Loucy (cell line): Measurements from ENCODE around the gene FAT4.

ENCODE experiments used
- H2AFZ ChIP-seq: fragments of 200-600 bp; sonication (generic); 2 replicates; pipeline ENCODE4 v1.6.0; 2016; ENCODE audit warnings: antibody characterized with exemption, mild to moderate bottlenecking, low read length, moderate library complexity
- H3F3A ChIP-seq: fragments of 200-600 bp; 2 replicates; pipeline ENCODE4 v1.6.0; 2016; ENCODE audit warnings: antibody characterized with exemption, low read depth, mild to moderate bottlenecking
- H3K27me3 ChIP-seq: fragments of 200-600 bp; sonication (generic); 2 replicates; pipeline ENCODE4 v1.6.1; 2014; ENCODE audit warnings: low read length, mild to moderate bottlenecking; ENCODE audit not compliant: insufficient read depth, poor library complexity, severe bottlenecking
- H3K36me3 ChIP-seq: fragments of 200-600 bp; sonication (generic); 2 replicates; pipeline ENCODE4 v1.6.1; 2016; ENCODE audit warnings: low read length; ENCODE audit not compliant: insufficient read depth
- H3K4me1 ChIP-seq: fragments of 200-600 bp; sonication (generic); 2 replicates; pipeline ENCODE4 v1.5.1; 2014; ENCODE audit warnings: low read length, mild to moderate bottlenecking; ENCODE audit not compliant: insufficient read depth, poor library complexity, severe bottlenecking
- H3K4me2 ChIP-seq: fragments of 200-600 bp; sonication (generic); 2 replicates; pipeline ENCODE4 v1.6.0; 2014; ENCODE audit warnings: antibody characterized with exemption, low read length, low read depth, mild to moderate bottlenecking; ENCODE audit not compliant: poor library complexity, severe bottlenecking
- H3K4me3 ChIP-seq: fragments of 200-600 bp; sonication (generic); 2 replicates; pipeline ENCODE4 v1.5.1; 2014; ENCODE audit warnings: low read length, mild to moderate bottlenecking, mixed read lengths; ENCODE audit not compliant: poor library complexity, severe bottlenecking
- H3K79me2 ChIP-seq: fragments of 200-600 bp; sonication (generic); 2 replicates; pipeline ENCODE4 v1.6.1; 2014; ENCODE audit warnings: low read length; ENCODE audit not compliant: insufficient read depth
- H3K9ac ChIP-seq: fragments of 200-600 bp; sonication (generic); 2 replicates; pipeline ENCODE4 v1.6.0; 2014; ENCODE audit warnings: mild to moderate bottlenecking, low read depth, low read length, moderate library complexity; ENCODE audit not compliant: poor library complexity, severe bottlenecking
- H3K9me2 ChIP-seq: fragments of 200-600 bp; sonication (generic); replicated peaks from 2 replicates; pipeline ENCODE4 v1.6.1; 2016; ENCODE audit warnings: low read depth, low read length, mixed read lengths
- H3K9me3 ChIP-seq: fragments of 200-600 bp; sonication (generic); 2 replicates; pipeline ENCODE4 v1.6.1; 2014; ENCODE audit warnings: mild to moderate bottlenecking, antibody characterized with exemption, low read length, low read depth; ENCODE audit not compliant: insufficient read depth
- H4K20me1 ChIP-seq: fragments of 200-600 bp; sonication (generic); 2 replicates; pipeline ENCODE4 v1.6.0; 2014; ENCODE audit warnings: antibody characterized with exemption, low read length, mild to moderate bottlenecking; ENCODE audit not compliant: insufficient read depth, poor library complexity, severe bottlenecking
- EZH2phosphoT487 ChIP-seq: fragments of 200-600 bp; IDR thresholded peaks from 2 replicates; pipeline ENCODE4 v1.6.1; 2018; ENCODE audit warnings: antibody characterized with exemption, mild to moderate bottlenecking, moderate library complexity, borderline replicate concordance
- TF ChIP-seq, protein P1 (sequence below): fragments of 200-600 bp; sonication (generic); conservative IDR thresholded peaks from 2 replicates; pipeline ENCODE4 v1.5.1; 2014; ENCODE audit warnings: mild to moderate bottlenecking, antibody characterized with exemption, low read length

The FAT4 gene

DNA sequence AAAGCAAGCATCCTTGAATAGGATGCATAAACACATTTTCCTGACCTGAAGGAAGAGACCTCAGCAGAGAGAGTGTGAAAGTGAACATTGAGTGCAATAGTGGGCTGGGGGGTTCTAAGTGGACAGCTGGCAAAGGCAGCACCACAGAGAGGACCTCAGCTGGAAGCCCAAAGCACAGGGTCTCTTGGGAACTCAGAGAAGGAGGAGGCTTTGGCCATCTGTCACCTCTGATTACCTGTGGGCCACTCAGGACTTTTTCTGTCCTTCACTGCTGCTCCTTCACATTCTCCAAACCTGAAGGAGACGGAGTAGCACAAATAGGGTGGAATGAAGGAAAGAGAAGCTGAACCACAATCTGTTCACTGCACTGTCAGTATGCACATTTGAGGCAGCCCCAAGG, 37.9 kb upstream of the FAT4 start:
- no peak overlapping the region for H3K9ac ChIP-seq
- H3K36me3 ChIP-seq: no peaks in the 10 kb centered on the region
- H3K4me1 ChIP-seq: no peaks in the 10 kb centered on the region
- TF ChIP-seq, protein P1, sequence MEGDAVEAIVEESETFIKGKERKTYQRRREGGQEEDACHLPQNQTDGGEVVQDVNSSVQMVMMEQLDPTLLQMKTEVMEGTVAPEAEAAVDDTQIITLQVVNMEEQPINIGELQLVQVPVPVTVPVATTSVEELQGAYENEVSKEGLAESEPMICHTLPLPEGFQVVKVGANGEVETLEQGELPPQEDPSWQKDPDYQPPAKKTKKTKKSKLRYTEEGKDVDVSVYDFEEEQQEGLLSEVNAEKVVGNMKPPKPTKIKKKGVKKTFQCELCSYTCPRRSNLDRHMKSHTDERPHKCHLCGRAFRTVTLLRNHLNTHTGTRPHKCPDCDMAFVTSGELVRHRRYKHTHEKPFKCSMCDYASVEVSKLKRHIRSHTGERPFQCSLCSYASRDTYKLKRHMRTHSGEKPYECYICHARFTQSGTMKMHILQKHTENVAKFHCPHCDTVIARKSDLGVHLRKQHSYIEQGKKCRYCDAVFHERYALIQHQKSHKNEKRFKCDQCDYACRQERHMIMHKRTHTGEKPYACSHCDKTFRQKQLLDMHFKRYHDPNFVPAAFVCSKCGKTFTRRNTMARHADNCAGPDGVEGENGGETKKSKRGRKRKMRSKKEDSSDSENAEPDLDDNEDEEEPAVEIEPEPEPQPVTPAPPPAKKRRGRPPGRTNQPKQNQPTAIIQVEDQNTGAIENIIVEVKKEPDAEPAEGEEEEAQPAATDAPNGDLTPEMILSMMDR: no peak
- H2AFZ ChIP-seq: no peak overlapping the region
- no peak overlapping the region for H3K4me3 ChIP-seq
- H3K79me2 ChIP-seq: no peaks in the 10 kb centered on the region
- H3K9me2 ChIP-seq: no peaks in the 10 kb centered on the region
- no peaks in the 10 kb centered on the region for H3K9me3 ChIP-seq
- no peaks in the 10 kb centered on the region for H4K20me1 ChIP-seq
- H3K4me2 ChIP-seq: no peak overlapping the region
- no peaks in the 10 kb centered on the region for H3F3A ChIP-seq
- no peaks in the 10 kb centered on the region for H3K27me3 ChIP-seq

DNA sequence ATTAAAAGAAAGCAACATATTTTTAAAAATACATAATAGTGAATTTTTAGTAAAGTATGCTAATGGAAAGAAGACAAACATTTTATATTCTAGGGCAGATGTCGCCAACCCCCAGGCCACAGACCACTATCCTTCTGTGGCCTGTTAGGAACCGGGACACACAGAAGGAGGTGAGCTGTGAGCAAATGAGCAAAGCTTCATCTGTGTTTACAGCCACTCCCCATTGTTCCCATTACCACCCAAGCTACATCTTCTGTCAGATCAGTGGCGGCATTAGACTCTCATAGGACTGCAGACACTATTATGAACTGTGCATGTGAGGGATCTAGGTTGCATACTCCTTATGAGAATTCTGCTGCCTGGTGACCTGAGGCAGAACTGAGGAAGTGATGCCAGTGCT, 37.0 kb upstream of the FAT4 start:
- no peaks in the 10 kb centered on the region for H3K4me1 ChIP-seq
- no peaks in the 10 kb centered on the region for H3K27me3 ChIP-seq
- no peaks in the 10 kb centered on the region for H3F3A ChIP-seq
- H3K9me2 ChIP-seq: no peaks in the 10 kb centered on the region
- no peaks in the 10 kb centered on the region for H3K36me3 ChIP-seq
- no peaks in the 10 kb centered on the region for H4K20me1 ChIP-seq
- no peak overlapping the region for H3K4me3 ChIP-seq
- H3K4me2 ChIP-seq: no peak overlapping the region
- no peaks in the 10 kb centered on the region for H3K79me2 ChIP-seq
- H3K9ac ChIP-seq: no peak overlapping the region
- no peak for TF ChIP-seq EZH2phosphoT487
- TF ChIP-seq, protein P1: no peak
- no peak overlapping the region for H2AFZ ChIP-seq
- H3K9me3 ChIP-seq: no peaks in the 10 kb centered on the region

DNA sequence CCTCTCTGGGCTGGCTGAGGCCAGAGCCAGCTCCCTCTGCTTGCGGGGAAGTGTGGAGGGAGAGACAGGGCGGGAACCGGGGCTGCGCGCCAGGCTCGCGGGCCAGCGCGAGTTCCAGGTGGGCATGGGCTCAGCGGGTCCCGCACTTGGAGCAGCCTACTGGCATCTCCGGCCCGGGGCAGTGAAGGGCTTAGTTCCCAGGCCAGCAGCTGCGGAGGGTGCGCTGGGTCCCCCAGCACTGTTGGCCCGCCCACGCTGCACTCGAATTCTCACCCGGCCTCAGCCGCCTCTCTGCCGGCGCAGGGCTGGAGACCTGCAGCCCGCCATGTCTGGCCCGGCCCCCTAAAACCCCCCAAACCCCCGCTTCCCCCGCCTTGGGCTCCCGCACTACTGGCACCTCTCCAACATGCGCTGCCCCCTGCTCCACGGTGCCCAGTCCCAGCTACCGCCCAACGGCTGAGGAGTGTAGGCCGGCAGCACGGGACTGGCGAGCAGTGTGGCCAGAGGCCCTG, 33.8 kb upstream of the FAT4 start:
- Histone ChIP-seq H4K20me1 (no peaks in the 10 kb centered on the region), H3K9me2 (no peaks in the 10 kb centered on the region), H3K79me2 (no peaks in the 10 kb centered on the region), H3K9me3 (no peaks in the 10 kb centered on the region), H3F3A (no peaks in the 10 kb centered on the region), H3K4me1 (no peaks in the 10 kb centered on the region), H3K4me3 (no peak overlapping the region), H3K36me3 (no peaks in the 10 kb centered on the region), H3K9ac (no peak overlapping the region), H3K4me2 (no peak overlapping the region), H2AFZ (no peak overlapping the region), H3K27me3 (no peaks in the 10 kb centered on the region)
- no peak for TF ChIP-seq EZH2phosphoT487
- TF ChIP-seq, protein P1: no peak
